Testis (tissue), 3 donors: ENCODE data around the gene KHSRP. TPM values are rescaled to one million over a fixed set of nuclear protein-coding genes. Genes with fewer than 3 reads are reported as not detected.

Source experiments
- DNase-seq: peaks from one replicate; pipeline ENCODE4 v3.0.0-alpha.2; 2019
- H3K27ac ChIP-seq, 2 donors: fragments of 200-600 bp; sonication (generic); one replicate each; pipeline ENCODE4 v1.5.1; 2019
- H3K27me3 ChIP-seq: fragments of 200-600 bp; sonication (generic); one replicate; pipeline ENCODE4 v1.5.1; 2019
- H3K36me3 ChIP-seq: fragments of 200-600 bp; sonication (generic); one replicate; pipeline ENCODE4 v1.5.1; 2017; ENCODE audit warnings: low read depth; ENCODE audit errors: missing control alignments
- H3K4me1 ChIP-seq: fragments of 200-600 bp; sonication (generic); one replicate; pipeline ENCODE4 v1.5.1; 2019
- H3K4me3 ChIP-seq, 2 donors: fragments of 200-600 bp; sonication (generic); one replicate each; pipeline ENCODE4 v1.5.1; 2017 to 2019
- H3K9me3 ChIP-seq: fragments of 200-600 bp; sonication (generic); one replicate; pipeline ENCODE4 v1.5.1; 2017
- CTCF ChIP-seq, 3 experiments: fragments of 450-650 bp in 2 of 3; fragments of 200-600 bp in 1 of 3; sonication (generic) in 1 of 3; IDR thresholded peaks; one replicate each; pipeline ENCODE4 v1.5.1; 2016 to 2019; ENCODE audit warnings: antibody characterized with exemption in 3 of 3, mild to moderate bottlenecking in 2 of 3, moderate library complexity in 1 of 3
- POLR2A ChIP-seq: fragments of 450-650 bp; IDR thresholded peaks from one replicate; pipeline ENCODE4 v1.6.1; 2017; ENCODE audit warnings: antibody characterized with exemption, mild to moderate bottlenecking, moderate library complexity
- WGBS, 2 donors: methylation state at CpG; one replicate each; pipeline ENCODE4 v1.1.5; 2018; 5-methylcytosine and 5-hydroxymethylcytosine counted together
- intact Hi-C: fragments of 100-400 bp; cut with DNase I; formaldehyde crosslinking; loops from one replicate; pipeline ENCODE4 v1.15.1; 2023; ENCODE audit warnings: low total_unique reads
- polyA plus RNA-seq: library from polyadenylated mRNA; stranded (reverse); fragments of 350-450 nt; fragmentation: Illumina TruSeq; extraction: RNeasy Lipid Tissue Mini Kit (QIAGEN cat#74804); gene quantifications from one replicate; pipeline ENCODE4 v1.2.3, GENCODE V29; 2014; ENCODE audit warnings: low read depth, low replicate concordance; ENCODE audit not compliant: insufficient read depth
- total RNA-seq, 2 donors: library from RNA; depleted of rRNA; stranded (reverse); fragments of >200 nt; gene quantifications; one replicate each; pipeline ENCODE4 v1.2.3, GENCODE V29; 2016

KHSRP gene
- total and polyA plus RNA-seq, 3 donors from 2014 or later: 279 to 358 (median 336) TPM

DNA sequence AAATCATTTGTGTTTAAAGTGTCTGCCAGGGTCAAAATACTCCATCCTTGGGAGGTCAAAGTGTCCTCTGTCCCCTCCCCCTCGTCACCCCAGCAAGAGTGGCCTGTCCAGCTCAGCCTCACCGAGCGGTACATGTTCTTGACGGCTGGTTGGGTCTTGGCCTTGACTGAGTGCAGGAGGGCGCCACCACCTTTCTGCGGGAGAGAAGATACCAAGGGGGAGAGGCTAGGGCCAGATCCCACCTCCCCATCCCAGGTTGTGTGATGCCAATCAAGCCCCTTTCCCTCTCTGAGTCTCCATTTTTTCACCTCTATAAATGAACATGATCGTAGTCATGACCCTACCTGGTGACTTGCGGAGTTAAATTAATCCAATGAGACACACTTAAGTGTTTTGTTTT is 45.6 kb upstream of the KHSRP start:
- no peak overlapping the region for H3K27ac ChIP-seq
- H3K36me3 ChIP-seq: no peaks in the 10 kb centered on the region
- H3K9me3 ChIP-seq: no peaks in the 10 kb centered on the region
- no peak overlapping the region for H3K4me3 ChIP-seq
- no peaks in the 10 kb centered on the region for H3K4me1 ChIP-seq
- no peak for DNase-seq
- TF ChIP-seq CTCF (IDR thresholded peaks at IDR 0.05) (no peak), POLR2A (no peak)
- no peaks in the 10 kb centered on the region for H3K27me3 ChIP-seq
- 60 to 64% methylated on average over 8 of the region's 8 CpGs for WGBS, 2 donors
- intact Hi-C loops: no loop called here

GRCh38 chr19:6467384-6467783 is 42.8 kb upstream of the KHSRP start:
- H3K27me3 ChIP-seq: no peaks in the 10 kb centered on the region
- DNase-seq: no peak
- intact Hi-C loops: no loop called here
- H3K27ac ChIP-seq: no peak overlapping the region
- no peak overlapping the region for H3K4me3 ChIP-seq
- H3K36me3 ChIP-seq: no peaks in the 10 kb centered on the region
- WGBS, 2 donors: 87 to 88% methylated on average over 7 to 8 of the region's 8 CpGs
- no peak for TF ChIP-seq CTCF (IDR thresholded peaks at IDR 0.05)
- no peak for TF ChIP-seq POLR2A
- H3K9me3 ChIP-seq: no peaks in the 10 kb centered on the region
- H3K4me1 ChIP-seq: no peaks in the 10 kb centered on the region

DNA sequence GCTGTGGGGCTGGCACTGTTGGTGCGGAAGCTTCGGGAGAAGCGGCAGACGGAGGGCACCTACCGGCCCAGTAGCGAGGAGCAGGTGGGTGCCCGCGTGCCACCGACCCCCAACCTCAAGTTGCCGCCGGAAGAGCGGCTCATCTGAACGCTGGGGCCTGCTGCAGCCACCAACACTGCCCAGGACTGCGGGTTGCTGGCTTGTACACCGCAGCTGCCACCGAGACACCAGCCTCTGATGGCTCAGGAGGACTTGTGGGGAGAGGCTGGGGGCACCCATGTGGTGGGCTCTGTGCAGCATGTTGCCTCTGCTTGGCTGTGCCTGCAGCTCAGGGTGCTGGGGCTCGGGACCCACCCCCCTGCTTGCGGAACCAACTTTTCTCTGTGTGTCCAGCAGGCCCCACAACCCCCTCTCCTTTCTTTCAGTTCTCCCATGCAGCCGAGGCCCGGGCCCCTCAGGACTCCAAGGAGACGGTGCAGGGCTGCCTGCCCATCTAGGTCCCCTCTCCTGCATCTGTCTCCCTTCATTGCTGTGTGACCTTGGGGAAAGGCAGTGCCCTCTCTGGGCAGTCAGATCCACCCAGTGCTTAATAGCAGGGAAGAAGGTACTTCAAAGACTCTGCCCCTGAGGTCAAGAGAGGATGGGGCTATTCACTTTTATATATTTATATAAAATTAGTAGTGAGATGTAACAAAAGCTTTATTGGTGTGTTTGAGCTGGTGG is 42.1 kb upstream of the KHSRP start:
- Histone ChIP-seq H3K4me3 (no peak overlapping the region), H3K27ac (no peak overlapping the region), H3K27me3 (no peaks in the 10 kb centered on the region), H3K9me3 (no peaks in the 10 kb centered on the region), H3K4me1 (no peaks in the 10 kb centered on the region), H3K36me3 (no peaks in the 10 kb centered on the region)
- TF ChIP-seq CTCF (IDR thresholded peaks at IDR 0.05) (no peak), POLR2A (no peak)
- intact Hi-C loops: no loop called here
- DNase-seq: no peak
- 81 to 95% methylated on average over 4 to 21 of the region's 21 CpGs for WGBS, 2 donors

- WGBS, 2 donors: 81 to 96% methylated on average over 8 of the region's 8 CpGs
- intact Hi-C loops: no loop called here
- Histone ChIP-seq H3K4me3 (no peak overlapping the region), H3K27me3 (no peaks in the 10 kb centered on the region), H3K9me3 (no peaks in the 10 kb centered on the region), H3K27ac (no peak overlapping the region), H3K36me3 (no peaks in the 10 kb centered on the region), H3K4me1 (peaks cover 1% of the 10 kb centered on the region)
- no peak for TF ChIP-seq POLR2A
- no peak for TF ChIP-seq CTCF (IDR thresholded peaks at IDR 0.05)
- no peak for DNase-seq
Observed at GRCh38 chr19:6465663-6466062, 41.1 kb upstream of the KHSRP start.

DNA sequence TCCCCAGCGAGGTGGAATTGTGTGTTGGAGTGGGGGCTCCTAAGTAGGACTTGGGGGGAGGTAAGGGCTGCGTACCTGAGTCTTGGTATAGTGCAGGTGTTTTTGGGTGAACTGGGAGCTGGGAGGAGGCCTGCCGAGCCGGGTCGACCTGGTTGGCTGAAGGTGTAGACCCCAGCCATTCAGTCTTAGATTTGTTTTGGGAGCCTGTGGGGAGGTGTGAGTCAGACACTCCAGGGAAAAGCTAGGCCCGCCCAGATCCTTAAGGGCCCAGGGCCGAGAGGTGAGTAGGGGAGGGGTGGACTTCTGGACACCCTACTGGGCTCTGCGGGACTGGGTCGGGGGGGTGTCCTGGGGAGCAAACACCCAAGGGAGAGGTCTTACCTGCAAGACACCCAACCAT is 40.4 kb upstream of the KHSRP start:
- Histone ChIP-seq H3K4me1 (peaks cover 3% of the 10 kb centered on the region), H3K27ac (no peak overlapping the region), H3K27me3 (no peaks in the 10 kb centered on the region), H3K9me3 (no peaks in the 10 kb centered on the region), H3K4me3 (no peak overlapping the region), H3K36me3 (no peaks in the 10 kb centered on the region)
- WGBS, 2 donors: 48 to 55% methylated on average over 6 to 9 of the region's 9 CpGs
- intact Hi-C loops: no loop called here
- no peak for DNase-seq
- TF ChIP-seq POLR2A: no peak
